Neural cell (in vitro differentiated cells): Measurements from ENCODE around the gene GPD1. TPM values are rescaled to one million over a fixed set of nuclear protein-coding genes. Genes with fewer than 3 reads are reported as not detected.

Experiments
- H2AFZ ChIP-seq: fragments of 200-600, 300-800 bp; sonication (generic), shearing (Covaris generic); 2 replicates; pipeline ENCODE4 v1.6.0; 2014; ENCODE audit warnings: low read depth, mild to moderate bottlenecking, antibody characterized with exemption, low read length, moderate library complexity
- H3F3A ChIP-seq: fragments of 200-600 bp; shearing (Covaris generic); 2 replicates; pipeline ENCODE4 v1.6.1; 2016; ENCODE audit warnings: mild to moderate bottlenecking, moderate library complexity, mixed read lengths, antibody characterized with exemption, low read length; ENCODE audit not compliant: insufficient read depth, poor library complexity, severe bottlenecking
- H3K27ac ChIP-seq: fragments of 200-600, 300-800 bp; sonication (generic), shearing (Covaris generic); 2 replicates; pipeline ENCODE4 v1.5.1; 2014; ENCODE audit warnings: mild to moderate bottlenecking, low read length, moderate library complexity
- H3K27me3 ChIP-seq: fragments of 300-800, 200-600 bp; sonication (generic), shearing (Covaris generic); 2 replicates; pipeline ENCODE4 v1.6.0; 2014; ENCODE audit warnings: mild to moderate bottlenecking, low read depth, low read length, moderate library complexity; ENCODE audit not compliant: insufficient read depth
- H3K36me3 ChIP-seq: fragments of 300-800, 200-600 bp; sonication (generic), shearing (Covaris generic); 2 replicates; pipeline ENCODE4 v1.5.1; 2014; ENCODE audit warnings: mild to moderate bottlenecking, antibody characterized with exemption, low read length, moderate library complexity; ENCODE audit not compliant: insufficient read depth
- H3K4me2 ChIP-seq: fragments of 300-800, 200-600 bp; sonication (generic), shearing (Covaris generic); 2 replicates; pipeline ENCODE4 v1.6.0; 2014; ENCODE audit warnings: mild to moderate bottlenecking, low read length
- H3K4me3 ChIP-seq: fragments of 300-800, 200-600 bp; sonication (generic), shearing (Covaris generic); 2 replicates; pipeline ENCODE4 v1.5.1; 2014; ENCODE audit warnings: mild to moderate bottlenecking, low read length, moderate library complexity
- H3K79me2 ChIP-seq: fragments of 200-600 bp; shearing (Covaris generic); replicated peaks from 2 replicates; pipeline ENCODE4 v1.6.0; 2014; ENCODE audit warnings: mild to moderate bottlenecking, low read length, moderate library complexity; ENCODE audit not compliant: insufficient read depth
- H3K9ac ChIP-seq: fragments of 300-800, 200-600 bp; sonication (generic), shearing (Covaris generic); 2 replicates; pipeline ENCODE4 v1.6.1; 2016; ENCODE audit warnings: mild to moderate bottlenecking, low read length, mixed read lengths
- H3K9me2 ChIP-seq: fragments of 200-600 bp; shearing (Covaris generic); 2 replicates; pipeline ENCODE4 v1.6.1; 2016; ENCODE audit warnings: mild to moderate bottlenecking, low read length, mixed read lengths; ENCODE audit not compliant: insufficient read depth
- H3K9me3 ChIP-seq: fragments of 200-600, 300-800 bp; sonication (generic), shearing (Covaris generic); 2 replicates; pipeline ENCODE4 v1.6.1; 2016; ENCODE audit warnings: mild to moderate bottlenecking, mixed run types, low read length, moderate library complexity, mixed read lengths
- H4K20me1 ChIP-seq: fragments of 200-600 bp; shearing (Covaris generic); 2 replicates; pipeline ENCODE4 v1.6.1; 2016; ENCODE audit warnings: mild to moderate bottlenecking, mixed run types; ENCODE audit not compliant: insufficient read depth
- CTCF ChIP-seq: fragments of 450-650 bp; IDR thresholded peaks from 2 replicates; pipeline ENCODE4 v1.5.1; 2014; ENCODE audit warnings: antibody characterized with exemption, mild to moderate bottlenecking, moderate library complexity; ENCODE audit not compliant: poor library complexity, severe bottlenecking
- EP300 ChIP-seq: fragments of 450-650 bp; conservative IDR thresholded peaks from 2 replicates; pipeline ENCODE4 v1.6.1; 2014; ENCODE audit warnings: antibody characterized with exemption, mild to moderate bottlenecking, moderate library complexity; ENCODE audit not compliant: poor library complexity, severe bottlenecking
- EZH2 ChIP-seq: fragments of 200-600, 300-800 bp; shearing (Covaris generic), sonication (generic); IDR thresholded peaks from 2 replicates; pipeline ENCODE4 v1.6.1; 2014; ENCODE audit warnings: antibody characterized with exemption, low read length, borderline replicate concordance, mild to moderate bottlenecking; ENCODE audit not compliant: insufficient read depth, poor library complexity, severe bottlenecking
- MXI1 ChIP-seq: fragments of 450-650 bp; conservative IDR thresholded peaks from 2 replicates; pipeline ENCODE4 v1.6.1; 2014; ENCODE audit warnings: antibody characterized with exemption, mild to moderate bottlenecking; ENCODE audit not compliant: poor library complexity, severe bottlenecking
- POLR2AphosphoS5 ChIP-seq: IDR thresholded peaks from 2 replicates; pipeline ENCODE4 v1.6.1; 2012
- RAD21 ChIP-seq: fragments of 450-650 bp; conservative IDR thresholded peaks from 2 replicates; pipeline ENCODE4 v1.6.1; 2014; ENCODE audit warnings: antibody characterized with exemption, mild to moderate bottlenecking, moderate library complexity
- REST ChIP-seq: IDR thresholded peaks from 2 replicates; pipeline ENCODE4 v1.6.1; 2012; ENCODE audit warnings: borderline replicate concordance
- SMC3 ChIP-seq: fragments of 450-650 bp; conservative IDR thresholded peaks from 2 replicates; pipeline ENCODE4 v1.6.1; 2014; ENCODE audit warnings: antibody characterized with exemption, mild to moderate bottlenecking, moderate library complexity; ENCODE audit not compliant: poor library complexity
- TAF1 ChIP-seq: IDR thresholded peaks from 2 replicates; pipeline ENCODE4 v1.6.1; 2012; ENCODE audit warnings: low read depth
- polyA plus RNA-seq: library from polyadenylated mRNA; depleted of rRNA; stranded (reverse); fragments of >200 nt; gene quantifications from 2 replicates; pipeline ENCODE4 v1.2.3, GENCODE V29; 2014

Gene GPD1
- polyA plus RNA-seq, 1 donor from 2014 or later, result 1.5 TPM

- no peaks in the 10 kb centered on the region for H3K9me2 ChIP-seq
- H3K4me2 ChIP-seq, result no peak overlapping the region
- no peak overlapping the region for H3K27ac ChIP-seq
- H3K27me3 ChIP-seq, result no peaks in the 10 kb centered on the region
- H4K20me1 ChIP-seq, result no peaks in the 10 kb centered on the region
- H3K9me3 ChIP-seq, result no peaks in the 10 kb centered on the region
- no peak overlapping the region for H3K9ac ChIP-seq
- no peak for TF ChIP-seq MXI1
- no peak for TF ChIP-seq TAF1
- TF ChIP-seq RAD21, result no peak
- no peak for TF ChIP-seq SMC3
- no peak overlapping the region for H3K4me3 ChIP-seq
- H2AFZ ChIP-seq, result no peak overlapping the region
- H3F3A ChIP-seq, result no peaks in the 10 kb centered on the region
- no peaks in the 10 kb centered on the region for H3K79me2 ChIP-seq
- H3K36me3 ChIP-seq, result peaks cover 4% of the 10 kb centered on the region
Measured at GRCh38 chr12:50066402-50066801, 37.4 kb upstream of the GPD1 start.

GRCh38 chr12:50069069-50069468 lies 34.7 kb upstream of the GPD1 start:
- H4K20me1 ChIP-seq, result no peaks in the 10 kb centered on the region
- H3K79me2 ChIP-seq, result no peaks in the 10 kb centered on the region
- peaks cover 4% of the 10 kb centered on the region for H3K36me3 ChIP-seq
- no peak overlapping the region for H2AFZ ChIP-seq
- no peak for TF ChIP-seq EP300
- TF ChIP-seq SMC3, result no peak
- no peak for TF ChIP-seq RAD21
- TF ChIP-seq REST, result no peak
- no peak for TF ChIP-seq MXI1
- no peak for TF ChIP-seq POLR2AphosphoS5
- TF ChIP-seq EZH2, result no peak
- no peak for TF ChIP-seq TAF1
- TF ChIP-seq CTCF, result no peak
- no peak overlapping the region for H3K27ac ChIP-seq
- H3K27me3 ChIP-seq, result no peaks in the 10 kb centered on the region
- no peaks in the 10 kb centered on the region for H3K9me2 ChIP-seq
- H3F3A ChIP-seq, result no peaks in the 10 kb centered on the region
- no peak overlapping the region for H3K4me3 ChIP-seq
- no peaks in the 10 kb centered on the region for H3K9me3 ChIP-seq
- H3K9ac ChIP-seq, result no peak overlapping the region
- no peak overlapping the region for H3K4me2 ChIP-seq

- no peak for TF ChIP-seq CTCF
- no peak for TF ChIP-seq POLR2AphosphoS5
- no peak for TF ChIP-seq SMC3
- TF ChIP-seq EP300, result no peak
- TF ChIP-seq EZH2, result no peak
- no peak for TF ChIP-seq REST
- no peak for TF ChIP-seq RAD21
- TF ChIP-seq TAF1, result no peak
- TF ChIP-seq MXI1, result no peak
- H3K9ac ChIP-seq, result no peak overlapping the region
- no peak overlapping the region for H3K27ac ChIP-seq
- H3K9me2 ChIP-seq, result no peaks in the 10 kb centered on the region
- no peak overlapping the region for H2AFZ ChIP-seq
- H3K4me2 ChIP-seq, result no peak overlapping the region
- peaks cover 4% of the 10 kb centered on the region for H3K36me3 ChIP-seq
- H3K27me3 ChIP-seq, result no peaks in the 10 kb centered on the region
- H4K20me1 ChIP-seq, result no peaks in the 10 kb centered on the region
- H3K9me3 ChIP-seq, result no peaks in the 10 kb centered on the region
- no peaks in the 10 kb centered on the region for H3K79me2 ChIP-seq
- H3K4me3 ChIP-seq, result no peak overlapping the region
- no peaks in the 10 kb centered on the region for H3F3A ChIP-seq
Measured at GRCh38 chr12:50069539-50069938, 34.3 kb upstream of the GPD1 start.
